Activated T-cell treated with anti-CD3 and anti-CD28 coated beads, Interleukin-2, amount 50 U/mL, for 48 hours (primary cell): ENCODE results near the gene ZCRB1.
"Not testable (repeated sequence)": the region's sequence is repeated elsewhere in the genome, so short reads cannot be mapped to it uniquely, and the experiment has no call there.

Source experiments
- DNase-seq, 2 experiments: peaks; one replicate each; pipeline ENCODE4 v3.0.0-alpha.2; 2020

The ZCRB1 gene, protein sequence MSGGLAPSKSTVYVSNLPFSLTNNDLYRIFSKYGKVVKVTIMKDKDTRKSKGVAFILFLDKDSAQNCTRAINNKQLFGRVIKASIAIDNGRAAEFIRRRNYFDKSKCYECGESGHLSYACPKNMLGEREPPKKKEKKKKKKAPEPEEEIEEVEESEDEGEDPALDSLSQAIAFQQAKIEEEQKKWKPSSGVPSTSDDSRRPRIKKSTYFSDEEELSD

DNA sequence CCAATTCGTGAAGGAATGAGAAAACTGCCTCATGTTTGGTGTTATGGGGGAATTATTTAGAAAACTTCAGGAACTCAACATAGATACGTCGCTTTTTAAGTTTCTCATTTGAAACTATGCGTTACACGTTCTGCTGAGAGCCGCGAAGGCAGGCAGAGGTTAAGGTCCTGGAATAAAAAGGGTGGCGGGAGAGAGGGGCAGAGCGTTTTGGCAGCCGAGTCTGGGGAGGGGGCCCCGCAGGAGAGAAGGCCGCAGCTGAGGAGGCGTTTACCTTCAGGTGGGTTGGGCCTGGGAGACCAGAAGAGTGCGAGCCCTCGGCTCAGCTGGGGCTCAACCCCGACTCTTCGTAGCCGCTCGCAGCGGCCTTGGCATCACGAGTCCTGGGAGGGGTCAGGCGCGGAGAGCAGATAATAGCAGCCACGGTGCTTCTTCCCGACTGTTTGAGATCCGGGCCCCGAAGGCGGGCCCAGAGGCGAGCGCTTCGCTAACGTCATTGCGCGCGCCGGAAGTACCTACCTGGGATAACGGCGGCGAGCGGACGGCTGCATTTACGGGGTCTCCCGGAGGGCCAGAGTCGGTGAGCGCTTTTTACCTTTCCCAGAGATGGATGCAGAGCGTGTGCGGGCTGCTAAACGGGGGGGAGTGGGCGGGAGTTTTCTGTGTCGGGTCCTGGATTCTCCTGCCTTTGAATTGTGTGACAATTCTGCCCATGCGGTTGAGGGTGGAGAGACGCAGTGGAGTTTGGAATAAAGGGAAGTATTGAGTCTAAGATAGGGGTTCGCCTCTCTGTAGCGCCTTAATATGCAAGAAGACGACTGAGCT is at the start of gene ZCRB1, which contains the start of gene PPHLN1:
Gene ZCRB1 (minus strand): TSS at position 442 of the 822 bp plus-strand sequence. CDS start 1,992 bp downstream, outside the sequence.
Gene PPHLN1 (plus strand): TSS at position 515 of the 822 bp plus-strand sequence. CDS start 9,736 bp downstream, outside the sequence.
- peak; percentile 86 to 87 for DNase-seq

DNA sequence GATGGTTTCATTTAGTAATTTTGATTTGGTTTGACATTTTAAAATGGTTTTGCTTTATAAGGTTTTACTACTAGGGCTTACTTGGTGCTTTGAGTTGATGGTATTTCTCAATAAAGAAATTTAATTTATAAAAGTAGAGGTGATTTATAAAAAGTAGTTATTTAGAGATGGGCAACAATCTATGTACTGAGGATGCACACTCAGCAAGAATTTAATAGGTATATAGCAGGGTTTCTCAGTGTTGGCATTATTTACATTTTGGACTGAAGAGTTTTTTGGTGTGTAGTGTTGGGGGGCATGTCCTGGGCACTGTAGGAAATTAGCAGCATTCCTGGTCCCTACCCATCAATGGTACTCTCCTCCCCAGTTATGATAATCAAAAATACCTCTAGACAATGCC is 47.8 kb upstream of the ZCRB1 start:
- DNase-seq: no peak

DNA sequence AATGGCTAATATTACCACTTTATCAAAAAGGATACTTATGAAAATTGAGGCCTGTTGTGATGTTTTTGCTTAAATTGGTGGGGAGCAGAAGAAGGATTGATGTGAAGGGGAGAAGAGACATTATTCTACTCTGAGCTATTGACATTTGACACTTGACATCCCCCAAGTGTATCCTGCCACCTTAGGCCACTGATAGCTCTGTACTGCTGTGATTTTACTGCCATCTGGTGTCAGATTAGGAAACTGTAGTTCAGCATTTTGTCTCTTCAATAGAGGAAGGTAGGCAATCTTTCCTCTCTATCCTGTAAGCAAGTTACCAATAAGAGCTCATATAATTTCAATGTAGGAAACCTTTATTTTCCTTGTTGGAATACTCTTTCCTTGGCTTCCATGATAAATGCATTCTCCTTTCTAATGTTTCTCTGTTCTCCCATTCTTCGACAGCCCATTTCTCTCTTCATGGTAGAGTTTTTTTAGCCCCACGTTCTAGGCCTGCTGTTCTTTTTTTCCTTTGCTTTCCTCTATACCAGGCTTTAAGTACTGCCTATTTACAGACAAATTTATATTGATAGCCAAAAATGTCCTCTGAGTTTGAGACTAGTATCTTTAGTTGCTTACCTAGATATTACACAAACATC is 46.4 kb upstream of the ZCRB1 start:
- DNase-seq: no peak

DNA sequence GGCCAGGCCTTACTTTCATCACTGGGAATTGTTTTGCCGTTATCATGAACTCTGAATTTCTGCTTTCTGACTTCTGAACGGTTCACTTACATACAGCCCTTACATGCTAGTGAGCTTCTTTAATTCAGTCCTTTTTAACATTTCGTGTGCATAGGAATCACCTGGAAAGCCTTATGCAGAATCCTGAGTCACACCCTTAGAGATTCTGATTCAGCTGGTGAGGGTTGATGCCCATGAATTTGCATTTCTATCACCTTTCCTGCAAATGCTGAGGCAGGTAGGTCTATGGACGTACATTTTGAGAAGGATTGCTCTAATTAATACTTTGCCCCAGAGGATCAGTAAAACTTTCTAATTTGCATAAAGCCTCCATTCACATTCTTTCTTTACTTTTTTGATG is 44.1 kb upstream of the ZCRB1 start:
- DNase-seq: no peak

DNA sequence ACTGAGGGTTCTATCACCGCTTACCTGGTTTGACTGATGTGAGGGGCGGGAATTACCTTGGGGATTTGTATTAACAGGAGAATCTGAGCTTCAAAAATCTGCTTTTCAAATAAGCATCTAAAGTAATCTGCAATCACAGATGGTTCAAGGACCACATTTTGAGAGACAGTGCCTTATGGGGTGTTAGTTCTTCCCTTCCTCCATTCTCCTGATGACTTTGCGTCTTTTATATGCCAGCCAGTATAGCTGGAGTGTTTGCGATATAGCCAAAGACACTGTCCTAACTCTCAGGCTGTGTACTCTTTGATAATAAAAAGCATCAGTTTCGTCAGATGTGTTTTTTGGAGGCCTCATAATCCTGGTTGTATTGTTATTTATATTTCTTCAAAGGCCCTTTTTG is 39.6 kb upstream of the ZCRB1 start:
- no peak for DNase-seq

DNA sequence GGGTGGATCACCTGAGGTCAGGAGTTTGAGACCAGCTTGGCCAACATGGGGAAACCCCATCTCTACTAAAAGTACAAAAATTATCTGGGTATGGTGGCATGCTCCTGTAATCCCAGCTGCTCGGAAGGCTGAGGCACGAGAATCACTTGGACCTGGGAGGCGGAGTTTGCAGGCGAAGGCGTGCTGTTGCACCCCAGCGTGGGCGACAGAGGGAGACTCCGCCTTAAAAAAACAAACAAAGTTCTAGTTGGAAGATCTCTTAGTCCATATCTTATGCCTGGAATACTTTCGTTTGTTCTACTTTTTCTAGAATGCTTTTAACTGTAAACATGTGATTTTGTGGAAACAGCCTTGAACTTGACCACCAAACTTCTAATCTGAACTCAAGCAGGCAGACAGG is 38.8 kb upstream of the ZCRB1 start:
- DNase-seq: no peak

DNA sequence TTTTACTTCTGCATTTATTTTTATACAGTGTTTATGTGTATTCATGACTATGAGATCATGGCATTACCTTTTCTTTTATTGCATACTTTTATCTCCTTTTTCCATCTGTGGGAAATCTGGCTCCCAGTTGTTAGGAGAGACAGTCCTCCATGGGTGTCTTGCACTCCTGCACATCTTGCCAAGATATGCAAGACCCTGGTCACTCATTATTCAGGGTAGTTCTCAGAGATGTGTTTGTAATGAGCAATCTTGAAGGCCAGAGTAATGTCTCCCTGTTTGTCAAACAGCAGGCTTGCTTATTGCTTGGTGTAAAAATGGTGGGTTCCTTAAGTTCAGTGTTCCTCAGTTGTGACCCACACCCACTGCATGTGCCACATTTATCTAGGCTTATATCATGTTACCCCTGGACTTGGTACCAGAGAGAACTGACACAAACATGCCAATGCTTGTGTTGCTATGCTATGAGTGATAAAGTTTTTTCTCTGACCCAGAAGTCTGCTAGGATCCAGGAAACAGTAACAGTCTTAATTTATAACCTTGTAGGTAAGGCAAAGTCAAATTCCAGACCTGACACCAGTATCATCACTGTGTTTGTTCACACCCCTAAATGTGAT is 36.9 kb upstream of the ZCRB1 start:
- no peak for DNase-seq

DNA sequence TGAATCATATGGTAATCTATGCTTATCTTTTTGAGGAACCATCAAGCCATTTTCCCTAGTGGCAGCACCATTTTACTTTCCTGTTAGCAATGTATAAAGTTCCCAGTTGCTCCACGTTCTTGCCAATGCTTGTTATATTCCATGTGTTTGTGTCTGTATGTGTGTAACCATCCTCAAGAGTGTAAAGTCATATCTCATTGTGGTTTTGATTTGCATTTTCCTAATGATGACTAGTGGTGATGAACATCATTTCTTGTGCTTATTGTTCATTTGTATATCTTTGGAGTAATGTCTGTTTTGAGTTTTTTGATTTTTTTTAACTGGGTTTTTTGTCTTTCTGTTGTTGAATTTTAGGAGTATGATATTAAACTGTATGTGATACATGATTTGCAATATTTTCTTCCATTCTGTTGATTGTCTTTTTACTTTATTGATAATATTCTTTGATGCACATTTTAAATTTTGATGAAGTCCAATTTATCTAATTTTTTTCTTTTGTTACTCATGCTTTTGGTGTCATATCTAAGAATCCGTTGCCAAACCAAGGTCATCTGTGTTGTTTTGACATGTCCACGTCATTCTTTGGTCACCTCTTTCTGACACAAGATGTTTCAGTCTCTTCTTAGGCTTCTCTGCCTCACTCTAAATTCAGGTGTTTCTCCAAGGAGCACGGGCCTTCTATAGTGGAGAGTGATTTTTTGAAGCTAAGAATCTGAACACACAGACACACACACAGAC is 36.2 kb upstream of the ZCRB1 start:
- no peak for DNase-seq

DNA sequence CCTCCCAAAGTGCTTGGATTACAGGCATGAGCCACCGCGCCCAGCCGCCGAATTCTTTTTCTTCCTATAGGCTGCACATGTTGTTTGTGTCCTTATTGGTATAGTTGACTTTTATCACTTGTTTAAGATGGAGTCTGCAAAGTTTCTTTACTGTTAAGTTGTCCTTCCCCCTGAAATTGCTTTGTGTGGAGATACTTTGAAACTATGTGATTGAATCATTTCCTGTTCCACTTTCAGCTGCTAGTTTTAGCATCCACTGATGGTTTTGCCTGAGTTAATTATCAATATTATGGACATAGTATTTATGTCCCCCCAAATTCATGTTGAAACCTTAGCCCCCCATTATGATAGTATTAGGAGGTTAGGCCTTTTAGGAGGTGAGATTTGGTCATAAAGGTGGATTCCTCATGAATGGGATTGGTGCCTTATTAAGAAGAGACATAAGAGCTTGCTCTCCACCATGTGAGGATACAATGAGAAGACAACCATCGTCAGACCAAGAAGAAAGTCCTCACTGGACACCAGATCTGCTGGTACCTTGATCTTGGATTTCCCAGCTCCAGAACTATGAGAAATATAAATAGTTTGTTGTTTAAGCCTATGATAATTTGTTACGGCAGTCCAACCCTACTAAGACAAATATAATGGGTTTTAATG is 35.0 kb upstream of the ZCRB1 start:
- DNase-seq: no peak

DNA sequence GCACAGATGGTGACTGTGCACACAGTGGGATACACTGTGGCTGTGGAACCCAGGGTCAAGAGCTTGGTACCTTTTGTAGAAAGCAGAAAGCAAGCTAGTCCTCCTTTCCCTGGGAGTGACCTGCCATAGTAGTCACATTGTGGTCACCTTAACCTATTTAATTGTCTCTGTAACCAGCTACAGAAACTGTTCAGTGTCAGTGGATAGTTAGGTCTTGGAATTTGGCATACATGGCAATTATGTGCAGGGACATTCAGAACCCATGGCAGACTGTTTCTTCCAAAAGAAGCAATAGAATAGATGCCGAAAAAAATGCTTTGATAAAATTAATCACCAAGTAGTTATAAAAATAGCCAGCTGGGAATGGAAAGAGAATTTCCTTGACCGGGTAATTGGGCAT is 30.4 kb upstream of the ZCRB1 start:
- DNase-seq: no peak

DNA sequence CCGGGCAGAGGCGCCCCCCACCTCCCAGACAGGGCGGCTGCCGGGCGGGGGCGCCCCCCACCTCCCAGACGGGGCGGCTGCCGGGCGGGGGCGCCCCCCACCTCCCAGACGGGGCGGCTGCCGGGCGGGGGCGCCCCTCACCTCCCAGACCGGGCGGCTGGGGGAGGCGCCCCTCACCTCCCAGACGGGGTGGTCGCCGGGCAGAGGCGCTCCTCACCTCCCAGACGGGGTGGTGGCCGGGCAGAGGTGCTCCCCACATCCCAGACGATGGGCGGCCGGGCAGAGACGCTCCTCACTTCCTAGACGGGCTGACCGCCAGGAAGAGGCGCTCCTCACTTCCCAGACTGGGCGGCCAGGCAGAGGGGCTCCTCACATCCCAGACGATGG is 24.1 kb upstream of the ZCRB1 start:
- DNase-seq: not testable (repeated sequence)

DNA sequence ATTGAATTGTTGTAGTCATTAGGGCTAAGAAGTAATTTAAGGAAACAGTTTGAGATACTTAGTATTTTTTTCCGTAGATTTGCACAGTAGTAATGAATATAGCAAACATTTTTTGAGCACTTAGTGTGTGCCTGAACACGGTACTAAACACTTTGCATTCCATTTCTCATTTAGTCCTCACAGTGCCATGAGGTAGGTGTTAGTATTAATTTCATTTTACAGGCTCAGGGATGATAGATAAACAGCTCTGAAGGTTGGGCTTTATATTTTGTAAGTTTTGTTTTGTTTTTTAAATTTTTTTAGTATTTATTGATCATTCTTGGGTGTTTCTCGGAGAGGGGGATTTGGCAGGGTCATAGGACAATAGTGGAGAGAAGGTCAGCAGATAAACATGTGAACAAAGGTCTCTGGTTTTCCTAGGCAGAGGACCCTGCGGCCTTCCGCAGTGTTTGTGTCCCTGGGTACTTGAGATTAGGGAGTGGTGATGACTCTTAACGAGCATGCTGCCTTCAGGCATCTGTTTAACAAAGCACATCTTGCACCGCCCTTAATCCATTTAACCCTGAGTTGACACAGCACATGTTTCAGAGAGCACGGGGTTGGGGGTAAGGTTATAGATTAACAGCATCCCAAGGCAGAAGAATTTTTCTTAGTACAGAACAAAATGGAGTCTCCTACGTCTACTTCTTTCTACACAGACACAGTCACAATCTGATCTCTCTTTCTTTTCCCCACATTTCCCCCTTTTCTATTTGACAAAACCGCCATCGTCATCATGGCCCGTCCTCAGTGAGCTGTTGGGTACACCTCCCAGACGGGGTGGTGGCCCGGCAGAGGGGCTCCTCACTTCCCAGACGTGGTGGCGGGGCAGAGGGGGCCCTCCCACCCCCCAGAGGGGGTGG is 23.5 kb upstream of the ZCRB1 start:
- DNase-seq: not testable (repeated sequence)

DNA sequence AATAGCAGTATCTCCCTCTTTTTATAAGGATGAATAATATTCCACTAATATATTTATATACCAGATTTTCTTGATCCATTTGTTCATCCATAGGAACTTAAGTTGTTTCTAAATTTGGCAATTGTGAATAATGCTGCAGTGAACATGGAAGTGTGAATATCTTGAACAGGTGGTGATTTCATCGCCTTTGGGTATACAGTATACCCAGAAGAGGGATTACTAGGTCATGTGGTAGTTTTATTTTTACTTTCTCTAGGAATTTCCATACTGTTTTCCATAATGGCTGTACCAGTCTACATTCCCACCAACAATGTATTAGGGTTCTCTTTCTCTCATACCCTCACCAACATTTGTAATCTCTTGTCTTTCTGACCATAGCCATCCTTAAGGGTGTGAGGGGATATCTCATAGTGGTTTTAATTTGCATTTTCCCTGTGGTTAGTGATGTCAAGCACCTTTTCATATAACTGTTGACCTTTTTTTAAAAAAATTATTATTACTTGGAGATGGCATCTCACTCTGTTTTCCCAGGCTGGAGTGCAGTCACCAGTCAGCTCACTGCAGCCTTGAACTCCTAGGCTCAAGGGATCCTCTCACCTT is 20.6 kb upstream of the ZCRB1 start:
- no peak for DNase-seq

DNA sequence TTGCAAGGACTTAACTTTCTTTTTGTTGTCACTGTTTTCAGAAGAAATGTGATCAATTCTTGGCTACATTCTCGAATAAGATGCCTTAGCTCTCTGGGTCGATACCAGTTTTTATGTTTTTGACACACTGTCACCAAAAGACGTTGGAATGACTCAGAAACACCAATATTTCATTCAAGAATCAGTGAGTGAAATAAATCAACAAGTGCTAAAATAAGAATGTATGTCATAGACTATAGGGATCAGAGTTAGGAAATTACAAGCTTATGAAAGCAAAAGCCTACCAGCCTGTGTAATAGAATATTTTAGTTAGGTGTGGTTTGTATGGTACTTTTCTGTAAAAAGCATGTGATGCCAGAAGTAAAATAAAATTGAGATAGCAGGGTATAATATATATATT is 17.8 kb upstream of the ZCRB1 start:
- no peak for DNase-seq

DNA sequence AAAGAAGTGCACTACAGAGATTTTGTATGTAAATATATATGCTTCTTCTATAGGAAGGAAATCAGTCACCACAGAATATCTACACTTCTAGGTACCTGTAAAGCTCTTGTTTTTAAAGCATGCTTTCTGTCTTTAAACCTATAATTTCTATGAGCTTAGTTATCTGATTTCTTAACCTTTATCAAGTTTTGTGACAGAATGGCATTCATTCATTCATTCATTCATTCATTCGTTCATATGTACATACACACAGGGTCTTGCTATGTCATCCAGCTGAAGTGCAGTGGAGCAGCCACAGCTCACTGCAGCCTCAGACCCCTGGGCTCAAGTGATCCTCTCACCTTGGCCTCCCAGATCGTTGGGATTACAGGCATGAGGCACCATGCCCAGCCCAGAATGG is 16.1 kb upstream of the ZCRB1 start:
- DNase-seq: no peak

DNA sequence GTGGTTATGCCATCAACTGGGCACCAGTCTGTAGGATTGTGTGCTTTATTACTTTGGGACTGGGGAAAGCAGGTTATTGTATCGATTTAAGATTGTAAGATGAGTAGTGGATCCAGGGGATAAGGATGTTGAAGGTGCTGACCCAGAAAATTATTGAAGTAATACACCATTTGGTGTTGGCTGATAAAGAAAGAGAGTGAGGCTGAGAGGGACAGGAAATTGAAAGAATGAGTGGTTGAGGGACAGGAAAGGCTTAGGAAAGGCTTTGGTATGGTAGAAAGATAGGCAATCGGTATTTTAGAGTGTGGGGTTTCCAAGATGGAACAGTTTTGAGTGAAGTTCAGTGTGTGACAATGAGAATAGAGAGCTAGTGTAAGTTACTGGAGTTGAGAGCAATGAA is 12.4 kb upstream of the ZCRB1 start:
- no peak for DNase-seq

DNA sequence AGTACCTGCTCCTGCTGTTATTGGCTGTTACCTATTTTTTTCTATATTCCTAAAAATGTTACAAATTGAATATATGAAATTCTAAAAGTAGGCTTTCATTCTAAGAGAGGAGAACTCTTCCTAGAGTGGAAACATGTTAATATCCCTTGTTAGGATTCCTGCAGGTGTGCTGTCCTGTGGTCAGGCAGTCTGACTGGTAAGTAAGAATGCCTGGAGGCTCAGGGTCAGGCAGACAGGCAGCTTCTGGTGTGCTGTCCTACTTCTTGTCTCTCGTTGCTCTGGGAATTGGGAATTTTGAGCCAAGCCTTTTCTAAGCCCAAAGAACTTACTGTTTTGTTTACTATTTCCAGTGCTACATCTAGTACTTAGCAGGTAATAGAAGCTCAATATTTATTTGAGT is 10.4 kb upstream of the ZCRB1 start:
- DNase-seq: no peak

DNA sequence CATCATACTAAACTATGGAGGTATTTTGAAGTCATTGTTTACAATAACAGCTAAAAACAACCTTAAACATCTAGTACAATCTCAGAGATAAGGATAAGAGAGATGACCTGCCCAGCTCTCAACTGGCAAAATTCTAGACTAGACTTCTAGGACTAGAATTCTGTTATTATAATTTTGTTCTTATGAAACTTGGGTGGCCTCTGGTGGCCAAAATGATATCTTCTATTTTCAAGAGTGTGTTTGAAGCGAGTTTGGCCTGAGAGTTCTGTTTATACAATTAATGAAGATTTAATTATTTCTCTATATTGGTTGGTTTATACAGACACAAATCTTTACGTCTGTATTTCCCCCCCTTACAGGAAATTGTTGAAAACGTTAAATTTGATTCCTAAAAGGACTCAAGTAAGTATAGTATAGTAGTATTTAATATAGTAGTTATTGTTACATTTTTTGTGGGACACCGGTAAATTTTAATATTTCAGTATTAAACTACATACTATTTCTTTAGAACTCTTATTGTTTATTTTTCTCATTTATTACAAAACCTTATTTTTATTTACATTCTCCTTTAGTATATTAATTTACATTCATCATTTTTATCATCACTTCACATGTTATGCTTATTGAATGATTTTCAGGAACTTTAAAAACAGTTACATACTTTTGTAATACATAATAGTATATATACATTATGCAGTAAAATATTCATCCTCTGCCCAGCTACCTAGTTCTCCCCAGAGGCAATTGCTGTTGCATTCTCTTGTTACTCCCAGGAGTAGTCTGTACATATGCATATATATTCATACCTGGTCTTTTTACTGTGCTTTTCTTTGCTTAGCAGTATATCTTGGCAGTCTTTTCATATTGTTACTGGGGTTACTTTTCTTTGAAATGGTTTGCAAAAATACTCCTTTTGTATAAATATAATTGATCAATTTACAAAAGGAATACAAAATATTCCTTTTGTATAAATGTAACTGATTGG is 6.7 kb upstream of the ZCRB1 start:
- DNase-seq: no peak

DNA sequence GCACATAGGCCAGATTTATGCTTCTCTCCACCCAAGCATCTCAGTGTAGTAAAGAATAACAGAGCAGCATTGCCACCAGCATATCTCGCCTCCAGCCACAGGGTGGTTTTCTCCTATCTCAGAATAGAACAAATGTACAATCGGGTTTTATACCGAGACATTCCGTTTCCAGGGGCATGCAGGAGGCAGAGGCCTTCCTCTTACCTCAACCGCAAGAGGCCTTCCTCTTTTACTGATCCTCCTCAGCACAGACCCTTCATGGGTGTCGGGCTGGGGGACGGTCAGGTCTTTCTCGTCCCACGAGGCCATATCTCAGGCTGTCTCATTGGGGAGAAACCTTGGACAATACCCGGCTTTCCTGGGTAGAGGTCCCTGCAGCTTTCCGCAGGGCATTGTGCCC is 4.2 kb upstream of the ZCRB1 start:
- DNase-seq: not testable (repeated sequence)

DNA sequence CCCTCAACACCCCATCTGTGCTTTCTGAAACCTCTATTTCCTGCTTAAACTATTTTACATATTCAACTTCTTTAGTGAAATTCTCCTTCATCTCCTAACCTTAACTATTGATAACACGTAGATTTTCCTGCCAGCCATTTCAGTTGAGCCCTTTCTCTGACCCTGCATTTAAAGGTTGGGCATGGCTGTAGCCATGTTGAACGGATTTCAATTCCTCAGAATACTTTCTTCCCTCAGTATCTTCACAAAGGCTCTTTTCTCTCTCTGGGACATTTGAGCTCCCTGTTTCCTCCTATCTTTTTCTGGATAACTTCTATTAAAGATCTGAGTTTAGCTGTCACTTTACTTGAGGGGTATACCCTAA is 1.3 kb upstream of the ZCRB1 start:
- DNase-seq: no peak
